Mucosa of stomach (tissue), 1 donor: ENCODE results near the gene CXCR4.
"Not testable (repeated sequence)": the region's sequence is repeated elsewhere in the genome, so short reads cannot be mapped to it uniquely, and the experiment has no call there.

Experiments
- H3K27me3 ChIP-seq: one replicate; pipeline ENCODE4 v1.7.0; 2013; ENCODE audit warnings: mild to moderate bottlenecking, low read length; ENCODE audit not compliant: control insufficient read depth, insufficient read depth
- H3K36me3 ChIP-seq: one replicate; pipeline ENCODE4 v1.7.0; 2013; ENCODE audit warnings: low read length; ENCODE audit not compliant: control insufficient read depth, insufficient read depth
- H3K4me1 ChIP-seq: one replicate; pipeline ENCODE4 v1.7.0; 2013; ENCODE audit warnings: mild to moderate bottlenecking, low read length; ENCODE audit not compliant: control insufficient read depth, insufficient read depth
- H3K4me3 ChIP-seq: one replicate; pipeline ENCODE4 v1.7.0; 2013; ENCODE audit warnings: low read length
- H3K9ac ChIP-seq: one replicate; pipeline ENCODE4 v1.7.0; 2013; ENCODE audit warnings: mild to moderate bottlenecking, low read length, moderate library complexity
- H3K9me3 ChIP-seq: one replicate; pipeline ENCODE4 v1.7.0; 2013; ENCODE audit warnings: mild to moderate bottlenecking, low read length, moderate library complexity; ENCODE audit not compliant: control insufficient read depth
- donor health status: Pancreatic carcinoma.

CXCR4 gene

GRCh38 chr2:136080114-136080513, 37.8 kb downstream of the CXCR4 start:
- Histone ChIP-seq H3K27me3 (no peaks in the 10 kb centered on the region), H3K36me3 (no peaks in the 10 kb centered on the region), H3K4me3 (no peak overlapping the region), H3K4me1 (no peaks in the 10 kb centered on the region), H3K9ac (no peak overlapping the region), H3K9me3 (no peaks in the 10 kb centered on the region)

- no peaks in the 10 kb centered on the region for H3K27me3 ChIP-seq
- no peaks in the 10 kb centered on the region for H3K36me3 ChIP-seq
- H3K9me3 ChIP-seq: no peaks in the 10 kb centered on the region
Measured at GRCh38 chr2:136077107-136077506, 40.8 kb downstream of the CXCR4 start.

GRCh38 chr2:136075476-136075875, 42.5 kb downstream of the CXCR4 start:
- H3K27me3 ChIP-seq: no peaks in the 10 kb centered on the region
- no peak overlapping the region for H3K9ac ChIP-seq
- H3K9me3 ChIP-seq: no peaks in the 10 kb centered on the region
- no peaks in the 10 kb centered on the region for H3K36me3 ChIP-seq
- no peak overlapping the region for H3K4me3 ChIP-seq
- H3K4me1 ChIP-seq: no peaks in the 10 kb centered on the region

More at GRCh38 chr2:136077107-136077506, 40.8 kb downstream of the CXCR4 start:
- Histone ChIP-seq H3K9ac (no peak overlapping the region), H3K4me3 (no peak overlapping the region), H3K4me1 (no peaks in the 10 kb centered on the region)

- no peaks in the 10 kb centered on the region for H3K9me3 ChIP-seq
- H3K4me1 ChIP-seq: no peaks in the 10 kb centered on the region
- H3K36me3 ChIP-seq: no peaks in the 10 kb centered on the region
- no peak overlapping the region for H3K9ac ChIP-seq
- no peaks in the 10 kb centered on the region for H3K27me3 ChIP-seq
- no peak overlapping the region for H3K4me3 ChIP-seq
Measured at GRCh38 chr2:136072621-136073020, 45.3 kb downstream of the CXCR4 start.

GRCh38 chr2:136071887-136072286, 46.1 kb downstream of the CXCR4 start:
- H3K4me3 ChIP-seq, H3K9ac ChIP-seq, H3K4me1 ChIP-seq, H3K27me3 ChIP-seq, H3K9me3 ChIP-seq, H3K36me3 ChIP-seq: not testable (repeated sequence)

- Histone ChIP-seq H3K4me3 (no peak overlapping the region), H3K27me3 (no peaks in the 10 kb centered on the region), H3K36me3 (no peaks in the 10 kb centered on the region), H3K9ac (no peak overlapping the region), H3K4me1 (no peaks in the 10 kb centered on the region), H3K9me3 (no peaks in the 10 kb centered on the region)
Measured at GRCh38 chr2:136070913-136071312, 47.0 kb downstream of the CXCR4 start.

GRCh38 chr2:136069773-136070172, 48.2 kb downstream of the CXCR4 start:
- Histone ChIP-seq H3K9ac (no peak overlapping the region), H3K9me3 (no peaks in the 10 kb centered on the region), H3K4me1 (no peaks in the 10 kb centered on the region), H3K27me3 (no peaks in the 10 kb centered on the region), H3K4me3 (no peak overlapping the region), H3K36me3 (no peaks in the 10 kb centered on the region)

GRCh38 chr2:136068581-136069227, 49.2 kb downstream of the CXCR4 start:
- no peaks in the 10 kb centered on the region for H3K27me3 ChIP-seq
- no peak overlapping the region for H3K9ac ChIP-seq
- H3K36me3 ChIP-seq: no peaks in the 10 kb centered on the region
- H3K4me3 ChIP-seq: no peak overlapping the region
- no peaks in the 10 kb centered on the region for H3K4me1 ChIP-seq
- no peaks in the 10 kb centered on the region for H3K9me3 ChIP-seq

GRCh38 chr2:136067897-136068580, 49.9 kb downstream of the CXCR4 start:
- H3K9me3 ChIP-seq: no peaks in the 10 kb centered on the region
- no peaks in the 10 kb centered on the region for H3K36me3 ChIP-seq
- H3K27me3 ChIP-seq: no peaks in the 10 kb centered on the region
- H3K9ac ChIP-seq: no peak overlapping the region
- no peaks in the 10 kb centered on the region for H3K4me1 ChIP-seq
- H3K4me3 ChIP-seq: no peak overlapping the region

- Histone ChIP-seq H3K36me3 (no peaks in the 10 kb centered on the region), H3K9ac (no peak overlapping the region), H3K27me3 (no peaks in the 10 kb centered on the region), H3K9me3 (no peaks in the 10 kb centered on the region), H3K4me3 (no peak overlapping the region), H3K4me1 (no peaks in the 10 kb centered on the region)
Measured at GRCh38 chr2:136067459-136067858, 50.5 kb downstream of the CXCR4 start.

- Histone ChIP-seq H3K27me3 (no peaks in the 10 kb centered on the region), H3K9me3 (no peaks in the 10 kb centered on the region), H3K9ac (no peak overlapping the region), H3K4me3 (no peak overlapping the region), H3K4me1 (no peaks in the 10 kb centered on the region), H3K36me3 (no peaks in the 10 kb centered on the region)
Measured at GRCh38 chr2:136065907-136066306, 52.0 kb downstream of the CXCR4 start.

GRCh38 chr2:136065384-136065783, 52.6 kb downstream of the CXCR4 start:
- H3K36me3 ChIP-seq: no peaks in the 10 kb centered on the region

More at GRCh38 chr2:136065384-136065783, 52.6 kb downstream of the CXCR4 start:
- H3K4me1 ChIP-seq: no peaks in the 10 kb centered on the region
- no peaks in the 10 kb centered on the region for H3K27me3 ChIP-seq
- H3K4me3 ChIP-seq: no peak overlapping the region
- H3K9me3 ChIP-seq: no peaks in the 10 kb centered on the region
- no peak overlapping the region for H3K9ac ChIP-seq
